WI38 (cell line): ENCODE measurements around the gene IGF1.

Experiments used
- H3K4me3 ChIP-seq: 2 replicates; pipeline ENCODE4 v1.5.1; 2011; ENCODE audit warnings: low read depth, mild to moderate bottlenecking, control low read depth, low read length
- CTCF ChIP-seq: IDR thresholded peaks from 2 replicates; pipeline ENCODE4 v1.5.1; 2012; ENCODE audit warnings: low read depth, mild to moderate bottlenecking, control low read depth, low read length

IGF1 gene

GRCh38 chr12:102463659-102464249 lies 16.6 kb downstream of the IGF1 start:
- no peak overlapping the region for H3K4me3 ChIP-seq
- no peak for TF ChIP-seq CTCF

GRCh38 chr12:102462795-102463465 lies 17.4 kb downstream of the IGF1 start:
- no peak for TF ChIP-seq CTCF

DNA sequence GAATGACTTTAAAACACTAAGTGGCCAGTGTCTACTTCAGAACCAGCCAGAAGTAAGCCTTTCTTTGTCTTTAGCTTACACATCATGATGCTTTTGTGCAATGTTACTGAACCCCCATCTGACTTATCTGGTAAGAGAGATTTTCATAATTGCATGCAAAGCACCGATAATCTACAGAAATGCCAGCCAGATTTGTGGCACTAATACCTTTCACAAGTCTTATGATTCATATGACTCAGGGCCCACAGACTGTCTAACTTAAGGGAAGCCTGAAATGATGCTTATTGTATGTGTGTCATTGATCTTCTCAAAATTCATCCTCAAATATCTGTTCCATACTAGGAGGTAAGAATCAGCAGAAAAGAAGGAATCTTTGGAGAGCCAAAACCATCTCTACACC lies 18.0 kb downstream of the IGF1 start:
- TF ChIP-seq CTCF = no peak
- no peak overlapping the region for H3K4me3 ChIP-seq

More at GRCh38 chr12:102462795-102463465, 17.4 kb downstream of the IGF1 start:
- H3K4me3 ChIP-seq = no peak overlapping the region

GRCh38 chr12:102461501-102461900 lies 18.9 kb downstream of the IGF1 start:
- no peak overlapping the region for H3K4me3 ChIP-seq
- no peak for TF ChIP-seq CTCF

DNA sequence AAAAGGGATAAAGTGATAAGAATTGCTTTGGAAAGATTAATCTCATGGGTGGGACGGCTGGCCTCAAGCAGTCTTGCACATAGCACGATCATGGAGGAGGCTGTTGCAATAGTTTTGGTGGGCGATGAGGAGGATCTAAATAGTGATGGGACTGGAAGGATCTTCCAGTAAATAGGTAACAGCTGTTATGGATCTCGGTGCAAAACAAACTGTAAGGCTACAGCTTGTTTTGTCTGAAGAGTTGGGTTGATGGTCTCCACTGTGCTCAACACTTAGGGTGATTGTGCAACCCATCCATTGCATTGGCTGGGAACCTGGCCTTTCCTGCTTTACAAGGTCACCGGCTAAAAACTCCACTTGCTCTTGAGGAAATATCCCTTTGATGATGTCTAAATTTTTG lies 21.0 kb downstream of the IGF1 start:
- TF ChIP-seq CTCF = no peak

DNA sequence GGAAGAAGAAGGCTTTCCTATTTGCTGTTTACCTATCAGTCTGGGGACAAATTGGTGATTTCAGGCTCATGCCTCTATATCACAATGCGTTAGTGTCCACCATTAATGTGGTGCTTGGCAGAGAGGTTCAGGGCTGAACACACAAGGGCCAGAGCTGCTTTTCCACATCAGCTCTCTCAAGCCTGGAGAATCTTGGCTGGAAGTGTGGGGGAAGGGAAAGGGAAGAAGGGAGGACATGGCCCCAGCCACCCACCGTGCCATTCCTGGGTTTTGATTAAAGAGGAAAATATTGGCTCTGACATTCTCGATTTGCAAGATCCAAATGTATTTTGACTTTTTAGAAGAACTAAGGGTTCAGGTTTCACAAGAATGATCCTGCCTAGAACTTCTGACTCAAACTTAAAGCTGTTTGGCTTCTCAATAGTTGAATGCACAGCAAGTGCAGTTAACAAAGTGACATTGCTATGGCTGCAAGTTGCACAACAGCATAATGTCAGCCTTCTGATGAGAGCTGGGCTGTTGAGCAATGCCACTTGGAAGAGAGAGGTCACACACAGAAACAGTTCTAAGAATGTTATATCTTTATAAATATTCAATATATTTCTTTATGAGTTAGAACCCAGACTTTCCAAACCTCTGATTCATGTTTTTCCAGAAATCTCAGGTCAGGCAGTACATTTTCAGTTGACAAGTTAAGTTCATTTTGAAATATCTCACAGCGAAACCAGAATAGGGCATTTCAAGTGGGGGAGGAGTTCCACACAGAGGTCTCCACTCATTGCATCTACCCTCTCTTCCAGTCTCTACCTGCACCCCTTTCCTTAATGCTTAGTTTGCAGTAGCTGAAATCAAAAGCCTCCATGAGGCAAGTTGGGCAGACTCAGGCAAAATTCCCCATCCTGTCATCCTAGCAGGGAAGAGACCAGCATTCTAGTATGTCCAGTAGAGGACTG lies 25.3 kb downstream of the IGF1 start:
- no peak for TF ChIP-seq CTCF
- no peak overlapping the region for H3K4me3 ChIP-seq

More for the DNA sequence above, 21.0 kb downstream of the IGF1 start:
- H3K4me3 ChIP-seq = no peak overlapping the region
